OCI-LY3 (cell line): ENCODE results near the gene TUBB2A.
"Not testable (repeated sequence)": the region's sequence is repeated elsewhere in the genome, so short reads cannot be mapped to it uniquely, and the experiment has no call there.

Experiments used
- H2AFZ ChIP-seq: fragments of 200-600, 300-600 bp; shearing (Covaris generic); 2 replicates; pipeline ENCODE4 v1.6.0; 2014; ENCODE audit warnings: antibody characterized with exemption, low read depth, low read length
- H3K27ac ChIP-seq: fragments of 200-600, 300-600 bp; sonication (generic); 2 replicates; pipeline ENCODE4 v1.5.1; 2014; ENCODE audit warnings: mild to moderate bottlenecking, low read length, moderate library complexity, mixed read lengths
- H3K27me3 ChIP-seq: fragments of 200-600, 300-600 bp; sonication (generic); 2 replicates; pipeline ENCODE4 v1.6.1; 2014; ENCODE audit warnings: low read depth, low read length, mixed read lengths
- H3K36me3 ChIP-seq: fragments of 200-600, 300-600 bp; sonication (generic); replicated peaks from 2 replicates; pipeline ENCODE3; 2014; ENCODE audit warnings: low read depth, low read length, mixed read lengths
- H3K4me1 ChIP-seq: fragments of 300-600, 200-600 bp; sonication (generic); 2 replicates; pipeline ENCODE4 v1.6.1; 2014; ENCODE audit warnings: low read length, mixed read lengths
- H3K4me2 ChIP-seq: fragments of 200-600, 300-600 bp; sonication (generic); 2 replicates; pipeline ENCODE4 v1.6.1; 2014; ENCODE audit warnings: low read length, mixed read lengths
- H3K4me3 ChIP-seq: fragments of 300-600, 200-600 bp; sonication (generic); 2 replicates; pipeline ENCODE4 v1.5.1; 2014; ENCODE audit warnings: antibody characterized with exemption, mild to moderate bottlenecking, low read length, moderate library complexity
- H3K79me2 ChIP-seq: fragments of 300-600, 200-600 bp; shearing (Covaris generic); 2 replicates; pipeline ENCODE4 v1.6.1; 2014; ENCODE audit warnings: mild to moderate bottlenecking, low read length, mixed read lengths
- H3K9ac ChIP-seq: fragments of 300-600, 200-600 bp; shearing (Covaris generic); 2 replicates; pipeline ENCODE4 v1.6.0; 2014; ENCODE audit warnings: mild to moderate bottlenecking, low read length, moderate library complexity
- H3K9me3 ChIP-seq: fragments of 200-600, 300-600 bp; shearing (Covaris generic); 2 replicates; pipeline ENCODE4 v1.6.1; 2014; ENCODE audit warnings: low read length, mixed read lengths; ENCODE audit not compliant: insufficient read depth
- H4K20me1 ChIP-seq: fragments of 200-600, 300-600 bp; sonication (generic); 2 replicates; pipeline ENCODE4 v1.6.1; 2016; ENCODE audit warnings: low read length, mixed read lengths; ENCODE audit not compliant: insufficient read depth
- CTCF ChIP-seq: fragments of 200-600, 300-600 bp; sonication (generic); IDR thresholded peaks from 2 replicates; pipeline ENCODE4 v1.5.1; 2014; ENCODE audit warnings: antibody characterized with exemption, low read length, low read depth
- EZH2phosphoT487 ChIP-seq: fragments of 200-600 bp; shearing (Covaris generic); IDR thresholded peaks from 2 replicates; pipeline ENCODE4 v1.6.1; 2018; ENCODE audit warnings: antibody characterized with exemption, mixed run types, low read depth

The TUBB2A gene

GRCh38 chr6:3176562-3177355 lies 19.4 kb upstream of the TUBB2A start:
- no peak overlapping the region for H3K27ac ChIP-seq
- no peaks in the 10 kb centered on the region for H3K4me1 ChIP-seq
- no peaks in the 10 kb centered on the region for H3K36me3 ChIP-seq
- no peak for TF ChIP-seq EZH2phosphoT487
- no peak for TF ChIP-seq CTCF
- no peaks in the 10 kb centered on the region for H3K9me3 ChIP-seq
- no peak overlapping the region for H2AFZ ChIP-seq
- H3K4me2 ChIP-seq, result no peak overlapping the region
- no peak overlapping the region for H3K4me3 ChIP-seq
- peaks cover 4% of the 10 kb centered on the region; the same call in 1 of the 2 replicates for H3K27me3 ChIP-seq
- H3K9ac ChIP-seq, result no peak overlapping the region
- H3K79me2 ChIP-seq, result no peaks in the 10 kb centered on the region
- H4K20me1 ChIP-seq, result no peaks in the 10 kb centered on the region

GRCh38 chr6:3175715-3176402 lies 18.5 kb upstream of the TUBB2A start:
- H4K20me1 ChIP-seq, result no peaks in the 10 kb centered on the region
- no peaks in the 10 kb centered on the region for H3K79me2 ChIP-seq
- no peak overlapping the region for H3K4me2 ChIP-seq
- no peak for TF ChIP-seq CTCF
- no peak for TF ChIP-seq EZH2phosphoT487
- H3K4me1 ChIP-seq, result no peaks in the 10 kb centered on the region
- no peaks in the 10 kb centered on the region for H3K9me3 ChIP-seq
- no peaks in the 10 kb centered on the region for H3K27me3 ChIP-seq
- no peak overlapping the region for H3K9ac ChIP-seq
- no peak overlapping the region for H2AFZ ChIP-seq
- no peak overlapping the region for H3K4me3 ChIP-seq
- H3K36me3 ChIP-seq, result no peaks in the 10 kb centered on the region
- no peak overlapping the region for H3K27ac ChIP-seq

GRCh38 chr6:3173636-3174089 lies 16.3 kb upstream of the TUBB2A start:
- H2AFZ ChIP-seq, H3K4me3 ChIP-seq, H3K79me2 ChIP-seq, H3K9ac ChIP-seq, H3K4me1 ChIP-seq, H3K27me3 ChIP-seq, H3K9me3 ChIP-seq, H3K36me3 ChIP-seq, H3K27ac ChIP-seq, H4K20me1 ChIP-seq, H3K4me2 ChIP-seq: not testable (repeated sequence)

GRCh38 chr6:3172789-3173188 lies 15.4 kb upstream of the TUBB2A start:
- not testable (repeated sequence) for H3K27me3 ChIP-seq, H2AFZ ChIP-seq, H3K4me2 ChIP-seq, H3K9me3 ChIP-seq, H3K27ac ChIP-seq, H3K4me3 ChIP-seq, H4K20me1 ChIP-seq, H3K79me2 ChIP-seq, H3K9ac ChIP-seq, H3K4me1 ChIP-seq, H3K36me3 ChIP-seq

GRCh38 chr6:3171313-3172175 lies 14.2 kb upstream of the TUBB2A start:
- not testable (repeated sequence) for H2AFZ ChIP-seq, H3K4me3 ChIP-seq, H3K27me3 ChIP-seq, H3K4me2 ChIP-seq, H3K36me3 ChIP-seq, H3K4me1 ChIP-seq, H3K27ac ChIP-seq, H3K9me3 ChIP-seq, H3K9ac ChIP-seq, H3K79me2 ChIP-seq, H4K20me1 ChIP-seq

- not testable (repeated sequence) for H3K9ac ChIP-seq
Measured at GRCh38 chr6:3170676-3171075, 13.3 kb upstream of the TUBB2A start.

GRCh38 chr6:3168046-3168445 lies 10.7 kb upstream of the TUBB2A start:
- H3K9ac ChIP-seq, H3K27ac ChIP-seq, H3K79me2 ChIP-seq, H3K4me3 ChIP-seq, H4K20me1 ChIP-seq, H3K9me3 ChIP-seq, H3K27me3 ChIP-seq, H3K4me2 ChIP-seq, H2AFZ ChIP-seq, H3K36me3 ChIP-seq, H3K4me1 ChIP-seq: not testable (repeated sequence)

More at GRCh38 chr6:3170676-3171075, 13.3 kb upstream of the TUBB2A start:
- H3K4me2 ChIP-seq, H3K9me3 ChIP-seq, H3K27ac ChIP-seq, H3K4me3 ChIP-seq, H2AFZ ChIP-seq, H3K79me2 ChIP-seq, H4K20me1 ChIP-seq, H3K36me3 ChIP-seq, H3K4me1 ChIP-seq, H3K27me3 ChIP-seq: not testable (repeated sequence)
